Measurements from ENCODE around the gene AOC1.

AOC1 gene

GRCh38 chr7:150857276-150858055 lies 5.1 kb downstream of the AOC1 start:
- no peak overlapping the region for H3K4me3 ChIP-seq (ENCODE audit: control insufficient read depth, low read depth, low read length)
- no peak for DNase-seq (ENCODE audit: low read depth)
- no peak for TF ChIP-seq CTCF (IDR thresholded peaks at IDR 0.05; ENCODE audit: control insufficient read depth, insufficient read depth, low read depth, low read length, missing control alignments)

- DNase-seq (ENCODE audit: low read depth): no peak
- no peak overlapping the region for H3K4me3 ChIP-seq (ENCODE audit: control insufficient read depth, low read depth, low read length)
- TF ChIP-seq CTCF (IDR thresholded peaks at IDR 0.05; ENCODE audit: control insufficient read depth, insufficient read depth, low read depth, low read length, missing control alignments): no peak
These were observed 6.2 kb downstream of the AOC1 start for GRCh38 chr7:150858236-150859197.

GRCh38 chr7:150860291-150860977 lies 8.1 kb downstream of the AOC1 start:
- TF ChIP-seq CTCF (IDR thresholded peaks at IDR 0.05; ENCODE audit: control insufficient read depth, insufficient read depth, low read depth, low read length, missing control alignments): no peak
- H3K4me3 ChIP-seq (ENCODE audit: control insufficient read depth, low read depth, low read length): no peak overlapping the region
- no peak for DNase-seq (ENCODE audit: low read depth)

GRCh38 chr7:150860978-150861295 lies 8.6 kb downstream of the AOC1 start:
- DNase-seq (ENCODE audit: low read depth): no peak
- no peak for TF ChIP-seq CTCF (IDR thresholded peaks at IDR 0.05; ENCODE audit: control insufficient read depth, insufficient read depth, low read depth, low read length, missing control alignments)
- no peak overlapping the region for H3K4me3 ChIP-seq (ENCODE audit: control insufficient read depth, low read depth, low read length)

- no peak overlapping the region for H3K4me3 ChIP-seq (ENCODE audit: control insufficient read depth, low read depth, low read length)
- TF ChIP-seq CTCF (IDR thresholded peaks at IDR 0.05; ENCODE audit: control insufficient read depth, insufficient read depth, low read depth, low read length, missing control alignments): no peak
- no peak for DNase-seq (ENCODE audit: low read depth)
These were observed 10.0 kb downstream of the AOC1 start for GRCh38 chr7:150862356-150862755.

- no peak for TF ChIP-seq CTCF (IDR thresholded peaks at IDR 0.05; ENCODE audit: control insufficient read depth, insufficient read depth, low read depth, low read length, missing control alignments)
- no peak for DNase-seq (ENCODE audit: low read depth)
- H3K4me3 ChIP-seq (ENCODE audit: control insufficient read depth, low read depth, low read length): no peak overlapping the region
These were observed 11.6 kb downstream of the AOC1 start for GRCh38 chr7:150863946-150864345.
